HG03571 (cell line): ENCODE results near the gene ALS2.

Source experiments
- ATAC-seq: cut with Tn5 transposase; IDR thresholded peaks from one replicate; pipeline ENCODE4 v1.9.1; 2021; ENCODE audit not compliant: unreplicated experiment

The ALS2 gene

GRCh38 chr2:201758873-201759272 is 21.9 kb downstream of the ALS2 start:
- no peak for ATAC-seq

GRCh38 chr2:201758234-201758633 is 22.5 kb downstream of the ALS2 start:
- ATAC-seq = no peak

- no peak for ATAC-seq
Measured at GRCh38 chr2:201754717-201755415, 25.9 kb downstream of the ALS2 start.

GRCh38 chr2:201751566-201751965 is 29.2 kb downstream of the ALS2 start:
- no peak for ATAC-seq

- no peak for ATAC-seq
Measured at GRCh38 chr2:201746551-201746950, 34.2 kb downstream of the ALS2 start.

- ATAC-seq = no peak
Measured at GRCh38 chr2:201735486-201735885, 45.2 kb downstream of the ALS2 start.

- no peak for ATAC-seq
Measured at GRCh38 chr2:201734111-201734510, 46.6 kb downstream of the ALS2 start.

- no peak for ATAC-seq
Measured at GRCh38 chr2:201733544-201733943, 47.2 kb downstream of the ALS2 start.

- ATAC-seq = no peak
Measured at GRCh38 chr2:201730651-201731285, 50.0 kb downstream of the ALS2 start.

GRCh38 chr2:201715459-201715858 is 65.3 kb downstream of the ALS2 start:
- ATAC-seq = no peak

GRCh38 chr2:201712726-201713125 is 68.0 kb downstream of the ALS2 start:
- no peak for ATAC-seq

GRCh38 chr2:201709747-201710146 is 71.0 kb downstream of the ALS2 start:
- ATAC-seq = no peak

- no peak for ATAC-seq
Measured at GRCh38 chr2:201709049-201709448, 71.7 kb downstream of the ALS2 start.

GRCh38 chr2:201707753-201708152 is 73.0 kb downstream of the ALS2 start:
- no peak for ATAC-seq

- no peak for ATAC-seq
Measured at GRCh38 chr2:201707142-201707541, 73.6 kb downstream of the ALS2 start.

GRCh38 chr2:201704536-201704935 is 76.2 kb downstream of the ALS2 start:
- ATAC-seq = no peak

GRCh38 chr2:201701646-201702045 is 79.1 kb downstream of the ALS2 start:
- no peak for ATAC-seq

GRCh38 chr2:201699416-201699815 is 81.3 kb downstream of the ALS2 start:
- ATAC-seq = no peak

- ATAC-seq = no peak
Measured at GRCh38 chr2:201698588-201699226, 82.0 kb downstream of the ALS2 start, which contains the start of gene MPP4. Gene MPP4 (minus strand): TSS chr2:201698644. CDS start chr2:201693954, 4,690 bp downstream.

GRCh38 chr2:201697899-201698298 is 82.8 kb downstream of the ALS2 start:
- ATAC-seq = no peak

GRCh38 chr2:201696151-201696659 is 84.5 kb downstream of the ALS2 start:
- ATAC-seq = no peak

GRCh38 chr2:201685156-201685555 is 95.6 kb downstream of the ALS2 start:
- ATAC-seq = no peak
